VCaP (cell line): ENCODE data around the gene GCG.

Experiments
- H3K27ac ChIP-seq: fragments of 450-650 bp; 2 replicates; pipeline ENCODE4 v1.5.1; 2017
- CTCF ChIP-seq: fragments of 450-650 bp; conservative IDR thresholded peaks from 2 replicates; pipeline ENCODE4 v1.5.1; 2017; ENCODE audit warnings: mild to moderate bottlenecking, moderate library complexity

The GCG gene

GRCh38 chr2:162153608-162154224 lies 1.7 kb upstream of the GCG start:
- peak; percentile 83 for TF ChIP-seq CTCF

GRCh38 chr2:162149940-162150339 lies 2.1 kb downstream of the GCG start:
- TF ChIP-seq CTCF: no peak
- no peak overlapping the region; the same call in 1 of the 2 replicates for H3K27ac ChIP-seq

More at GRCh38 chr2:162153608-162154224, 1.7 kb upstream of the GCG start:
- H3K27ac ChIP-seq: no peak overlapping the region

- 0 out of 2 replicates have a peak overlapping the region, but pooled peaks have one; percentile 5 for H3K27ac ChIP-seq
Measured at GRCh38 chr2:162149466-162149865, 2.6 kb downstream of the GCG start.

GRCh38 chr2:162148956-162149355 lies 3.1 kb downstream of the GCG start:
- H3K27ac ChIP-seq: 0 out of 2 replicates have a peak overlapping the region, but pooled peaks have one; percentile 5
- TF ChIP-seq CTCF: no peak

More at GRCh38 chr2:162149466-162149865, 2.6 kb downstream of the GCG start:
- no peak for TF ChIP-seq CTCF

GRCh38 chr2:162143969-162144368 lies 8.1 kb downstream of the GCG start:
- TF ChIP-seq CTCF: no peak
- no peak overlapping the region for H3K27ac ChIP-seq

GRCh38 chr2:162138310-162138709 lies 13.7 kb downstream of the GCG start:
- no peak overlapping the region for H3K27ac ChIP-seq
- TF ChIP-seq CTCF: no peak

- H3K27ac ChIP-seq: no peak overlapping the region
- no peak for TF ChIP-seq CTCF
Measured at GRCh38 chr2:162127422-162127821, 24.6 kb downstream of the GCG start.
